ENCODE measurements around the gene INS.

- TF ChIP-seq SUPT20H (IDR thresholded peaks at IDR 0.05; ENCODE audit: borderline replicate concordance, control insufficient read depth, low read depth, low read length) (no peak), SMAD5 (IDR thresholded peaks at IDR 0.05; ENCODE audit: low read depth) (no peak), HDAC6 (IDR thresholded peaks at IDR 0.05; ENCODE audit: unreplicated experiment) (no peak)
- TF ChIP-seq, protein P1, sequence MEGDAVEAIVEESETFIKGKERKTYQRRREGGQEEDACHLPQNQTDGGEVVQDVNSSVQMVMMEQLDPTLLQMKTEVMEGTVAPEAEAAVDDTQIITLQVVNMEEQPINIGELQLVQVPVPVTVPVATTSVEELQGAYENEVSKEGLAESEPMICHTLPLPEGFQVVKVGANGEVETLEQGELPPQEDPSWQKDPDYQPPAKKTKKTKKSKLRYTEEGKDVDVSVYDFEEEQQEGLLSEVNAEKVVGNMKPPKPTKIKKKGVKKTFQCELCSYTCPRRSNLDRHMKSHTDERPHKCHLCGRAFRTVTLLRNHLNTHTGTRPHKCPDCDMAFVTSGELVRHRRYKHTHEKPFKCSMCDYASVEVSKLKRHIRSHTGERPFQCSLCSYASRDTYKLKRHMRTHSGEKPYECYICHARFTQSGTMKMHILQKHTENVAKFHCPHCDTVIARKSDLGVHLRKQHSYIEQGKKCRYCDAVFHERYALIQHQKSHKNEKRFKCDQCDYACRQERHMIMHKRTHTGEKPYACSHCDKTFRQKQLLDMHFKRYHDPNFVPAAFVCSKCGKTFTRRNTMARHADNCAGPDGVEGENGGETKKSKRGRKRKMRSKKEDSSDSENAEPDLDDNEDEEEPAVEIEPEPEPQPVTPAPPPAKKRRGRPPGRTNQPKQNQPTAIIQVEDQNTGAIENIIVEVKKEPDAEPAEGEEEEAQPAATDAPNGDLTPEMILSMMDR (IDR thresholded peaks at IDR 0.05 in 2 of 3, conservative IDR thresholded peaks at IDR 0.05 in 1 of 3; ENCODE audit: control insufficient read depth in 2 of 3, extremely low read depth in 1 of 3, insufficient read depth in 1 of 3, low read depth in 3 of 3, low read length in 3 of 3), result no peak
These were observed 18.0 kb upstream of the INS start for GRCh38 chr11:2178906-2179494.
